ENCODE data around the gene UBE2L5.
"Not testable (repeated sequence)": the region's sequence is repeated elsewhere in the genome, so short reads cannot be mapped to it uniquely, and the experiment has no call there.

UBE2L5 gene

DNA sequence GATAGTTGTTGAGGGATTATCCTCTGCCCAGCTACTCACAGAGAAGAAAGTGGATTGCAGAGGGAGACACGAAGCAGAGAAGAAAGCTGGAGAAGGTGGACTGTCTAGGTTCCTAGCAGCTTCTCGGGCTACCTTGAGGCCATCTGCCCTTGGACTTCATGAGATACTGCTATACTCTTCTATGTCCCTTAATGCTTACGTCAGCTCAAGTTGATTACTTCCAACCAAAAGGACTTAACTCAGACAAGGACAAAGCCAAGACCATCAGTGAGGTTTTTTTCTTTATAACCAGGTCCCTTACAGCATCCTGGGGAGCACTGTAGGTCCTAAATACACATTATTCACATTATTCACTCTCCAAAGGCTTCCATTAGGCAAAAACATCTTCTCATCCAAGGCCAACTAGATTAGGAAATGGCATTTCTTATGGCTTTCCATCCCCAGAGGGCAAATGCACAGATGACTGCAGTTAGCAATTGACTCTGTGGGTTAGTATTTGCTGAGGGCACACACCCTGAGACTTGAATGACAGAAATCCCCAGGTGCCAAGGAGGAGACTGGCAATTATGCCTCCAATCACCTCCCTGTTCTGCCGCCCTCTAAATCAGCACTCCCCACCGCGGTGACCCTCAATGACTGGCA lies 4.1 kb upstream of the UBE2L5 start:
- Mint-ChIP-seq H3K4me1 (peaks cover 72% of the 10 kb centered on the region), H3K27me3 (no peaks in the 10 kb centered on the region), H3K4me3 (no peak overlapping the region), H3K36me3 (no peaks in the 10 kb centered on the region), H3K9me3 (no peaks in the 10 kb centered on the region), H3K27ac (peak overlapping the region; percentile 43)
- no peak for ATAC-seq

DNA sequence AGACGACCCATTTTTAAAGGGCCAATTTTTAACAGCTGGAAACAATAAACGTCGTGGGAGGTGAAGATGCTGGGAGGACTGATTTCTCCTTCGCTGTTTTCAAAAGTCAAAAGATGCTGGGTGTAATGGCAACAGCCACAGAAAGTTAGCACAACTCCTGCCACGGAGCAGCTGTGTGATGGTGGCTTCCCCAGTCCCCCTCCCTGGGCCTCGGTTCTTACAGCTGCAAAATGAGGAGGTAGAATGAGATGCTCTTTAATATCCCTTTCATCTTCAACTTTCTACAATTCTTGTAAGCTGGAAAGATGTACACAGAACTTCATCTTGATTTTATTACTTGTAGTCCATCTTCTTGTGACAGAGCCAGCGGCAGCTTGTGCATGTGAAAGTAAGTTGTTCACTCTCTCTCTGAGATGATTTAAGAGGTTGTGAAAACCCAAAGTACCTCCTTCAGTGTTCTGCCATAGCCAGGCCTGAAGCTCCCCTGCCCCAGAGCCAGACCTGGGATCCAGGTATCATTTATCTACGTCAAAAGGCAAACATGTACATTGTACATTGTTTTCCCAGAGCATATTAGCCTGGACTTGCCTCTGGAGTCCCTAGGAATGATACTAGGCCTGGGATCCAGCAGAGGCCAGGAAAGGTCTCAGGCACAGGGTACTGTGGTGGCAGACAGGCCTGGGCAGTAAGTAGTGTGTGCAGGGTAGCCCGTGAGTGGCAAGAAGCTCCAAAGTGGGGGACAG lies 3.4 kb upstream of the UBE2L5 start:
- peaks cover 69% of the 10 kb centered on the region for H3K4me1 Mint-ChIP-seq
- no peak for ATAC-seq
- no peak overlapping the region for H3K4me3 Mint-ChIP-seq
- H3K27me3 Mint-ChIP-seq = no peaks in the 10 kb centered on the region
- no peaks in the 10 kb centered on the region for H3K9me3 Mint-ChIP-seq
- peak overlapping the region; percentile 43 for H3K27ac Mint-ChIP-seq
- H3K36me3 Mint-ChIP-seq = no peaks in the 10 kb centered on the region

DNA sequence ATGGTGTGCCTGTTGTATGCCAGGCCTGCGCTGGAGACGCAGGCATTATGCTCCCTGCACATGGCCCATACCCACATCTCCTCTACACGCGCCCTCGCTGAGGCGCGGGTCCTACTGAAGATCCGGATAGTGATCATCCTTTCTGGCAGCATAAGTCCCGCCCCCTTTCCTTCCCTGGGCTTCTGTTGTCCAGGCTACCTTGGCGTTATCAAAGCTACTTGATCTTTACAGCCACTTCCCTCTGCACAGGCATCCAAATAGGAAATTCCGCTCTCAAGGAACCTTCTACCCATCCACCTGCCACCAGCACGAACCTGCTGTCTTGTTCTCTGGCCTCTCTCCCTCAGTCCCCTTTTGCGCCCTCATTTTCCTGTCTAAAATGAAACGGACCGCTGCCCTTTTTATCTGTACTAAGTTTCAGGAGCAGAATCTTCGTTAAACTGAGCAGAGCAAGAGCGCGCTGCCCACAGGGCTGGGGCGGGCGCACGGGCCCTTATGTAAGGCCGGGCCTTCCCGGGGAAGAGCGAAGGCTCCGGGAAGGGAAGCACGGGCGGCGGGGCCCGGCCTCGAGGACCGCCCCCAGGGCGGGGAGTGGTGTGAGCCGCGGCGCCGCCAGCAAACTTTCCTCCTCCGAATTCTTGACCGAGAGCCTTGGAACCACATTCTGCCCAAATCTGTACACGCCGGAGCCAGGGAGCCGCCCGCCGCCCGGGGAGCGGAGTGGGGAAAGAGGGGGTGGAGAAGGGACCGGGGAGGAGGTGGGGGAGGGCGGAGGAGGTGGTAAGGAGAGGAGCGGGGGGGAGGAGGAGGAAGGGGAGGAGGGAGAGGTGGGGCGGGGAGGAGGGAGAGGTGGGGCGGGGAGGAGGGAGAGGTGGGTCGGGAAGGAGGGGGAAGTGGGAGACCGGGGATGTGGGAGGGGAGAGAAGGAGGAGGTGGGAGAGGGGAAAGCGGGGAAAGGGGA lies 920 bp upstream of the UBE2L5 start:
- Mint-ChIP-seq H3K27ac (peak overlapping the region; percentile 93), H3K4me1 (peaks cover 45% of the 10 kb centered on the region), H3K9me3 (no peaks in the 10 kb centered on the region), H3K27me3 (no peaks in the 10 kb centered on the region), H3K4me3 (peak overlapping the region; percentile 80), H3K36me3 (no peaks in the 10 kb centered on the region)
- peak; percentile 63 for ATAC-seq

DNA sequence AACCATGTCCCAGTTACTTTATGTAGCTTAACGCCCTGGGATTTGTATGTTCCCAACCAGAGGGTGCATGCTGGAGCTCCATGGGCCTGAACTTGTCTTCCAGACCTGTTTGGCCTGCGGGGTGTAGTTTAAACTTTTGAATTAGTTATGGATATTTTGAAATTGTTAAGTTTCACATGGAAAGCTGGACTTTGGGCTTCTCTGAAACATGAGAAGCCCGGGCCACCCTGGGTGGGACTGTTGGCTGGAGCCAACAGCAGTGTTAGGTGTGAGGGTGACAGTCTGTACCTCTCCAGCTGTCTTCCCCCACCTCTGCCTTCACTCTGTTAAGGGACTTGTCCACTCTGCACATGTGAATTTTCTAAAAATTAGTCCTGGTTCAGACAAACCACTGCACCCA lies 1.6 kb downstream of the UBE2L5 start:
- no peak for ATAC-seq
- Mint-ChIP-seq H3K27ac (no peak overlapping the region), H3K4me1 (peaks cover 29% of the 10 kb centered on the region), H3K9me3 (no peaks in the 10 kb centered on the region), H3K4me3 (no peak overlapping the region), H3K27me3 (no peaks in the 10 kb centered on the region), H3K36me3 (no peaks in the 10 kb centered on the region)

DNA sequence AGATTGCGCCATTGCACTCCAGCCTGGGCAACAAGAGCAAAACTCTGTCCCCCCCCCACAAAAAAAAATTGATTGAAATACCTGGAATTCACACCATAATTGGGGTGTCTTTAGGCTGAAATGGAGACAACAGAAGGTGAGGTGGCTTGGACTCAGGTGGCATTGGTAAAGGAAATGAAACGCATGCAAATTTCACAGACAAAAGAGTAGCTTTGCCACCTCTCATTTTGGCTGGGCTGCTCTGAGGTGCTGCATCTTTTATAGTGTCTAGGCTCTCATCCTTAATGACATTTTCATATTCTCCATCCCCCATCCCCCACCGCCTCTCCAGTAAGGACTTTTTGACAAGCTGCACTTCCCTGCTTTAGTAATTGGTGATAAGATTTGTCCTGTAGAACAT lies 6.9 kb downstream of the UBE2L5 start:
- Mint-ChIP-seq H3K27ac (no peak overlapping the region), H3K27me3 (no peaks in the 10 kb centered on the region), H3K36me3 (no peaks in the 10 kb centered on the region), H3K4me3 (no peak overlapping the region), H3K4me1 (peaks cover 23% of the 10 kb centered on the region), H3K9me3 (no peaks in the 10 kb centered on the region)
- no peak for ATAC-seq

DNA sequence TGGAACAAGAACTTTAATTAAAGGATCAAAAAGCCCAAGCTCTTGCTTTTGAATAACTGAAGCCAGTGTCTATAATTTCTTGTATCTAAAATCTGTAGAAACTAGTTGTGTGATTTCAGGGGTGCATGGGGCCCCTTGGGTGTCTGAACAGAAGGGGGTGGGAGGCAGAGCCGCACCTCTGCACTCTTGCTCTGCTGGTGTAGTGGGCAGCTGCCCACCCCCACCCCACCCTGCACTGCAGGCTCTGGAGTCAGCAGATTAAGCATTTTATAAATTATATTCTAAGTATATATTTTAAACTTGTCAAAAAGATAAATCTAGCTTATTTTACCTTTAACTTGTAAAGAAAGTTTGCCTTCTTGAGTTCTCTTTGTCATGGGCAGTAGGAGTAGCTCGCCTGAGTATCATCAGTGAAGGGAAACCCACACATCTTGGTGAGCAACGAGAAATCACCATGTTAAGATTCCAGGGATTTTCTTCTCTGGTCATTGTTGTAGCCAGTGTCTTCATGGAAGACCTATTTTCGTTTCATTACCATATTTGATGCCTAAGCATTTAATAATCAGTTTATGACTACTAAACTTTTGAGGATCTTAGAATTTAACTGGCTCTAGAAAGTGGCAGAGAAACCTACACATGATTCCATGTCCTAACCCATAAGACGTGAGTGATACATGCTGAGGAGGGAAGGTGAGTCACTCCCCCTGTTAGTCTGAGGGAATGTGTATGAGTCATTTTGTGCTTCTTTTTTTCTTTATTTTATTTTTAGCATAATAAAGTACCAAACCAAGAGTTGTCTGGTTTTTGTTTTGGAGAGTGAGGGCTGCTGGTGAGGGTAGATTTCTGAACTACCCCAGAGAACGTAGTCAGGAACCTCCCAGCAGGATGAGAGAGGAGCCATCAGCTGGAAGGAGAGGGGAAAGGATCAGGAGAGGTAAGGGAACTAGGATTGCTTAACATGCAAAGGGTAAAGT lies 7.7 kb downstream of the UBE2L5 start:
- Mint-ChIP-seq H3K9me3 (no peaks in the 10 kb centered on the region), H3K27me3 (no peaks in the 10 kb centered on the region), H3K27ac (peak overlapping the region; percentile 91), H3K4me1 (peaks cover 23% of the 10 kb centered on the region), H3K36me3 (no peaks in the 10 kb centered on the region), H3K4me3 (peak overlapping the region; percentile 77)
- peak; percentile 91 for ATAC-seq

DNA sequence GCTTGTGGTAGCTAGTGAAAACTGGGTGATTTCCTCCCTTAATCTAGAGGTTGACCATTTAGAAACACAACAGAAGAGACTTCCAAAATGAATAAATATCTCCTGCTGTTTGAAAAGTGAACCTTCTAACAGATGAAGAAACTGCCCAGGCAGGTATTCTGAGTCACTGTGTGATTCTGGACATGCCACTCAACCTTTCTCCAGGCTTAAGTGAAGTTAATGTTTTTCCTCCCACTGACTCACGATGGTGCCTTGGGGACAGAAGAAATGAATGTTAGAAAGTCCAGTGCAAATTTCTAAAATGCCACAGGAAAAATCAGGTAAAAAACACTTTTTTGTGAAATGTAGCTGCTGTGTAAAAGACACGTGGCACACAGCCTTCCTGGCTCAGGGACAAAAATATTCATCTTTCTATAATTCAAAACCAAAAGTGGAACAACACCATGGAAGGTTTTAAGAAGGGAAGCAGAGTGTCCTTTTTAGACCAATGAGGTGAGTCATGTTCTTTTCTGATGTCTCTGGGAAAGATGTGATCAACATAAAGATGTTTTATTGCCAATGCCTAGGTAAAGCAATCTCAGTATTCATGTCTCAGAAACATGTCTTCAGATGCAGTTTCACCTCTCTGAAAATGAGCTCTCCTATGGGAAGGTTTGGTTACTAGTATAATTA lies 9.1 kb downstream of the UBE2L5 start:
- Mint-ChIP-seq H3K9me3 (no peaks in the 10 kb centered on the region), H3K27ac (peak overlapping the region; percentile 91), H3K4me3 (no peak overlapping the region), H3K27me3 (no peaks in the 10 kb centered on the region), H3K36me3 (no peaks in the 10 kb centered on the region), H3K4me1 (peaks cover 23% of the 10 kb centered on the region)
- no peak for ATAC-seq

DNA sequence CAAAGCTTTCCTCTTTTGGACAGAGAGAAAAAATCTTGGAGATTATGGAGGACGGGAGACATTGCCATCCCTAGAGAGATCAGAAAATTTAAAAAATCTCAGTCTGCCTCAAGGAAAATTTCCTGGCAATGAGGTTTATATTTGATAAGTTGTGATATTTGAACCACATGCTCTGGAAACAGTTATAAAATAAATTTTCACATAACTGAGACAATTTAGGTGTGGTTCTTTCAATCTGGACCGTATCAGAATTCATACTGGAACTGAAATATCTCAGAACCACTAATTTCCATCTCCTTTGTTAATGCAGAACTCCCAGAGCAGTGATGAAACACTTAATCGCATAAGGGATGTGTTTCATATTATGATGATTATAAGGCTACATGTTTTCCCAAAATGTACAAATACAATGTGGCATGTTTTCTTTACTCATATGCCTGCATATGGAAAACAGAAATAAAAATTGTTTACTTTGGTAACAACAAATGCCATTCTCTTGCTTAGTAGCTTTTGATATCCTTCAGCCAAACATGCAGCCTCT lies 13.7 kb downstream of the UBE2L5 start:
- ATAC-seq = no peak

DNA sequence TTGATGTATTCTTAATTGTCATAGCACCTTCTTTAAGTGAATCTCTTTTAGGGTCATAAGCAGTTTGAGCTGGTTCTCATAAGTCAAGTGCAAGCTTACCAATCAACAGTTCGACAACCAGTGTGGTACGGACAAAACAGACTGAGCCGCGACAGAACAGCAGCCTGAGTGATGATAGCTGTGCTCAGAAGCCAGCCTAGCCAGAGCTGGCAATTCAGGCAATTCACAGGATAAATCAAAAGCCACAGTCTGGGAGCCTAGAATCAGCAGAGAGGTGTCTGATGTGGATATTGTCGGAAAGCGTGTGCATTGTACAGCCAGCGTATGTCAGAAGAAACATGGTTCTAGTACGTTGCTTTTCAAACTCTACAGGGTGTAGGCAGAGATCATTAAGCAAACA lies 14.9 kb downstream of the UBE2L5 start:
- H3K27me3 Mint-ChIP-seq = no peaks in the 10 kb centered on the region
- H3K27ac Mint-ChIP-seq = no peak overlapping the region
- no peak for ATAC-seq
- peaks cover 19% of the 10 kb centered on the region for H3K4me1 Mint-ChIP-seq
- H3K9me3 Mint-ChIP-seq = no peaks in the 10 kb centered on the region
- no peak overlapping the region for H3K4me3 Mint-ChIP-seq
- no peaks in the 10 kb centered on the region for H3K36me3 Mint-ChIP-seq

More for the DNA sequence above, 13.7 kb downstream of the UBE2L5 start:
- no peaks in the 10 kb centered on the region for H3K36me3 Mint-ChIP-seq
- no peaks in the 10 kb centered on the region for H3K9me3 Mint-ChIP-seq
- H3K27me3 Mint-ChIP-seq = no peaks in the 10 kb centered on the region
- no peak overlapping the region for H3K27ac Mint-ChIP-seq
- no peak overlapping the region for H3K4me3 Mint-ChIP-seq
- peaks cover 23% of the 10 kb centered on the region for H3K4me1 Mint-ChIP-seq

DNA sequence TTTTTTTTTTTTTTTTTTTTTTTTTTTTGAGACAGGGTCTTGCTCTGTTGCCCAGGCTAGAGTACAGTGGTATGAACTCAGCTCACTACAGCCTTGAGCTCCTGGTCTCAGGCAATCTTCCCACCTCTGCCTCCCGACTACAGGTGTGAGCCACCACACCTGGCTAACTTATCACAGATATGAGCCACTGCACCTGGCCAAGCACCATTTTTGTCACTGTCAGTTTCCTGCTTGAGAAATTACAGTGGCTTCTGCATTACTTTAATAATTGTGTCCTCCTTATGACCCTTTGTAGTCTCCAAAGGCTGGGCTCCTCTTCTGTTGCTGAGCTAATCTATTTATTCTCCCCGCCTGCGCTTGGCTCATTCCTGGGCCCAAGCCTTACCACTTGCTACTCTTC lies 16.0 kb downstream of the UBE2L5 start:
- no peaks in the 10 kb centered on the region for H3K27me3 Mint-ChIP-seq
- ATAC-seq = no peak
- H3K36me3 Mint-ChIP-seq = no peaks in the 10 kb centered on the region
- no peak overlapping the region for H3K4me3 Mint-ChIP-seq
- no peaks in the 10 kb centered on the region for H3K9me3 Mint-ChIP-seq
- H3K27ac Mint-ChIP-seq = peak overlapping the region; percentile 12
- H3K4me1 Mint-ChIP-seq = peaks cover 29% of the 10 kb centered on the region

DNA sequence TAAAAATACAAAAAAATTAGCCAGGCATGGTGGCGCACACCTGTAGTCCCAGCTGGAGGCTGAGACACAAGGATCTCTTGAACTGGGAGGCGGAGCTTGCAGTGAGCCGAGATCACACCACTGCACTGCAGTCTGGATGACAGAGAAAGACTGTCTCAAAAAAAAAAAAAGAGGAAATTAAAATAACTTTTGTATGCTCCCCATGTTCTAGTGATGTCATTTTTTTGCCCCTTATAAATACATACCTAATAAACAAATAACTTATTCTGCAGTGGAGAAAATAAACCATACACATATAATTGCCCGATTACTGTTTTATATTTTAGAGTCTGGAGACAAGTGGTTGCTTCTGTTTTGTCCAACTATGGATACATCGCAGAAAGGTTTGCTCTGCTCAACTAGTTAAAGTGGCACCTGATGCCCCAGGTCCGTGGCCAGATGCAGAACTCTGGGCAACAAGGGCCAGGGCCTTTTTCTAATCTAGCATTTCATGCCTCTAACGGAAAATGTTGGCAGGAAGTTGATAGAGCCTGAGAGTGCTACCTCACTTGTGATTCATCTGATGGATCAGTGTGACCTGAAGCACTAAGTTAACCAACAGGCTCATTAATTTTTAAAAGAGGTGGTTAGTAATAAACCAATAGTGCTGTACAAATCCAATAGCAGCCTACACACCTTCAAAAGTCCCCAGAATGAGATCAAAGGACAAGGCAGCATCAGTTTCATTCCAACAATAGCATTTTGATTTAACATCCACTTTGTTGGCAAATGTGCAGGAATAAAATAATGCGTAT lies 18.8 kb downstream of the UBE2L5 start:
- H3K27ac Mint-ChIP-seq = peak overlapping the region; percentile 76
- peaks cover 57% of the 10 kb centered on the region for H3K4me1 Mint-ChIP-seq
- H3K4me3 Mint-ChIP-seq = no peak overlapping the region
- H3K9me3 Mint-ChIP-seq = no peaks in the 10 kb centered on the region
- no peaks in the 10 kb centered on the region for H3K36me3 Mint-ChIP-seq
- no peak for ATAC-seq
- no peaks in the 10 kb centered on the region for H3K27me3 Mint-ChIP-seq

DNA sequence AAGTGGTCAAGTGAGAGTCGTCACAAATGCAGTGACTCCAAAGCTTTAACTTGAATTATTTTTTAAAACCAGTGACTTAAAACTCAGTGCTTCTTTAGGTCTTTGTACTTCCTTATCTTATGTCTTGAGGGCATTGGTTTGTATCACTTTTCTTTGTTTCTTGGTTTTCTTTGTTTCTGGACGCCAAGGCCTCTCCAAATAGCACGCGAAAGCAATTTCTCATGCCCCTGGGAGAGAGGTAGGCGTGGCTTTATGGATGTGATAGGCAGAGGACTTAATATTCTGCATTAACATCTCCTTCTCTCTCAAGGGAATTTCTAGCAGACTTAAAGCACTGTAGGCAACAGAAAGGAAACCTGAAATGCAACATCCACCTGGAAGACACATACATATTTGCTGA lies 20.6 kb downstream of the UBE2L5 start:
- H3K4me1 Mint-ChIP-seq = peaks cover 72% of the 10 kb centered on the region
- no peaks in the 10 kb centered on the region for H3K9me3 Mint-ChIP-seq
- no peaks in the 10 kb centered on the region for H3K27me3 Mint-ChIP-seq
- H3K4me3 Mint-ChIP-seq = peak overlapping the region; percentile 61
- H3K36me3 Mint-ChIP-seq = no peaks in the 10 kb centered on the region
- no peak for ATAC-seq
- H3K27ac Mint-ChIP-seq = peak overlapping the region; percentile 85

DNA sequence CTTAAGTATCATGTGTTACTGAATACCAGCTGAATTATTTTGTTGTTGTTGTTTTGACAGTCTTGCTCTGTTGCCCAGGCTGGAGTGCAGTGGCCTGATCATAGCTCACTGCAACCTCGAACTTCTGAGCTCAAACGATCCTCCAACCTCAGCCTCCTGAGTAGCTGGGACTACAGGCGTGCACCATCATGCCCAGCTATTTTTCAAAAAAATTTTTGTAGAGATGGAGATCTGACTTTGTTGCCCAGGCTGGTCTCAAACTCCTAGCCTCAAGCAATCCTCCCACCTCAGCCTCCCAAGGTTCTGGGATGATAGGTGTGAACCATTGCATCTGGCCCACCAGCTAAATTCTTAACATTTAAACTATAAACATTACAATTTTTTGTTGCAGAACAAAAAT lies 21.2 kb downstream of the UBE2L5 start:
- Mint-ChIP-seq H3K4me3 (peak overlapping the region; percentile 46), H3K27ac (peak overlapping the region; percentile 85), H3K4me1 (peaks cover 75% of the 10 kb centered on the region)
- not testable (repeated sequence) for H3K36me3 Mint-ChIP-seq, H3K27me3 Mint-ChIP-seq, H3K9me3 Mint-ChIP-seq, ATAC-seq

All from stimulated activated memory B cell treated with anti-CD40 and anti-IgM and Interleukin-4, amounts not matched to agents 10 μg/mL and 1 μg/mL and 100 μg/mL, for 72 hours (primary cell).